ENCODE results near the gene DIAPH3.

DIAPH3 gene

DNA sequence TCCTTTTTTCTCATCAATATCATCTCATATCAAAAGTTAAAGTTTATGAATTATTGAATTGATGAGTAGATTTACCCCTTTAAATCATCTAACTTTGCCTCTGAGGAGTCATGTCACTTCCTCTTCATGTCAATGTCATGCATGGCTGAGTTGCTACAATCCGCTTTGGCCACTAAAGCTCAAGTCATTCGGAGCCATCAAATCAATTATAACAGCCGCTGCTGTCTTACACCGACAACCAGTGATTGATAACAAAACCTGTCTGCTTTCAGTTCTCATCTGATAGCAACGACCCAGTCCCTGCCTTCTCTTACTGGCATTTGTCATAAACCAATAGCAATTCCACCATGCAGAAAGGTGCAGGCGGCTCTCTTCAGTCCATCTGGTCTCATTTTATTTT is 429.3 kb downstream of the DIAPH3 start:
- H3K4me2 ChIP-seq (ENCODE audit: low read length, poor library complexity, severe bottlenecking) = no peak overlapping the region
- no peak overlapping the region for H2AFZ ChIP-seq (ENCODE audit: low read depth, low read length)
- no peak overlapping the region for H3K27ac ChIP-seq (ENCODE audit: low read length, poor library complexity, severe bottlenecking)
- H3K14ac ChIP-seq (ENCODE audit: low read length in 2 of 2) = no peak overlapping the region
- H3K23ac ChIP-seq (ENCODE audit: low read length in 2 of 2) = no peak overlapping the region
- no peak overlapping the region for H2BK12ac ChIP-seq (ENCODE audit: low read length in 2 of 2)
- H2BK5ac ChIP-seq (ENCODE audit: low read depth, low read length, poor library complexity, severe bottlenecking) = no peak overlapping the region
- 67% methylated on average over 5 of the region's 6 CpGs for WGBS
- H3K18ac ChIP-seq (ENCODE audit: low read depth in 1 of 2, low read length in 2 of 2) = no peak overlapping the region
- H3K9ac ChIP-seq (ENCODE audit: low read length) = no peak overlapping the region
- H3K36me3 ChIP-seq (ENCODE audit: control insufficient read depth in 1 of 2, insufficient read depth in 2 of 2, low read depth in 1 of 2, low read length in 2 of 2) = no peaks in the 10 kb centered on the region
- peaks cover 12% of the 10 kb centered on the region for H3K79me1 ChIP-seq (replicated peaks; ENCODE audit: low read length, poor library complexity, severe bottlenecking)
- no peak overlapping the region for H3K4ac ChIP-seq (ENCODE audit: low read depth in 1 of 2, low read length in 2 of 2)
- H2BK15ac ChIP-seq (ENCODE audit: low read depth, poor library complexity, severe bottlenecking) = no peak overlapping the region
- H4K8ac ChIP-seq (ENCODE audit: low read length) = no peak overlapping the region
- H3K27me3 ChIP-seq (ENCODE audit: control insufficient read depth in 1 of 2, insufficient read depth in 1 of 2, low read length in 2 of 2) = no peaks in the 10 kb centered on the region
- H3K9me3 ChIP-seq (ENCODE audit: control insufficient read depth, low read length) = no peaks in the 10 kb centered on the region
- H2AK5ac ChIP-seq (ENCODE audit: low read length, severe bottlenecking) = no peak overlapping the region
- H4K91ac ChIP-seq (ENCODE audit: low read length) = no peak overlapping the region
- H2BK120ac ChIP-seq (ENCODE audit: low read depth, low read length) = no peak overlapping the region
- H3K4me3 ChIP-seq (ENCODE audit: insufficient read depth in 1 of 2, low read depth in 1 of 2, low read length in 2 of 2) = no peak overlapping the region
- no peaks in the 10 kb centered on the region for H3K4me1 ChIP-seq (ENCODE audit: control insufficient read depth, insufficient read depth, low read depth, low read length)
- no peak for DNase-seq

DNA sequence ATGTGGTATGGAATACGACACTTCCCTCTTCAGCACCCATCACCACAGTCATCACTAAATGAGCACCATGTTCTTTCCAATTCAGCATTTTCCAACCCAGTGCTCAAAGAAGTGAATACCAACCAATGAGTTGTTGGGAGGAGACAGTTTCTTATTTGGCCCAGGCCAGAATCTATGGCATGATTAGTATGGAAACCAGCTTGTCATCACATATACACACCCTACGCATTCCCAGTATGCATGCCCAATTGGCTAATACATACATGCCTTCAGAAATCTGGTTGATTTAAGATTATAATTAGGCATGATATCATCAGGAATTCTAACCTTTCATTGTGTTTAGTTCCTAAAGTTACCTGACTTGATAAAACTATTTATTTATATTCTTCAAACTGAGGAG is 430.0 kb downstream of the DIAPH3 start:
- Histone ChIP-seq H3K9me3 (ENCODE audit: control insufficient read depth, low read length) (no peaks in the 10 kb centered on the region), H3K14ac (ENCODE audit: low read length in 2 of 2) (no peak overlapping the region), H2AK5ac (ENCODE audit: low read length, severe bottlenecking) (no peak overlapping the region), H3K36me3 (ENCODE audit: control insufficient read depth in 1 of 2, insufficient read depth in 2 of 2, low read depth in 1 of 2, low read length in 2 of 2) (no peaks in the 10 kb centered on the region), H3K23ac (ENCODE audit: low read length in 2 of 2) (no peak overlapping the region), H2AFZ (ENCODE audit: low read depth, low read length) (no peak overlapping the region), H3K9ac (ENCODE audit: low read length) (no peak overlapping the region), H4K8ac (ENCODE audit: low read length) (no peak overlapping the region), H3K79me1 (replicated peaks; ENCODE audit: low read length, poor library complexity, severe bottlenecking) (peaks cover 15% of the 10 kb centered on the region), H2BK5ac (ENCODE audit: low read depth, low read length, poor library complexity, severe bottlenecking) (no peak overlapping the region), H3K27me3 (ENCODE audit: control insufficient read depth in 1 of 2, insufficient read depth in 1 of 2, low read length in 2 of 2) (no peaks in the 10 kb centered on the region), H2BK12ac (ENCODE audit: low read length in 2 of 2) (no peak overlapping the region), H2BK120ac (ENCODE audit: low read depth, low read length) (no peak overlapping the region), H3K18ac (ENCODE audit: low read depth in 1 of 2, low read length in 2 of 2) (no peak overlapping the region), H3K4me2 (ENCODE audit: low read length, poor library complexity, severe bottlenecking) (no peak overlapping the region), H4K91ac (ENCODE audit: low read length) (no peak overlapping the region), H3K27ac (ENCODE audit: low read length, poor library complexity, severe bottlenecking) (no peak overlapping the region), H3K4ac (ENCODE audit: low read depth in 1 of 2, low read length in 2 of 2) (no peak overlapping the region), H2BK15ac (ENCODE audit: low read depth, poor library complexity, severe bottlenecking) (no peak overlapping the region), H3K4me3 (ENCODE audit: insufficient read depth in 1 of 2, low read depth in 1 of 2, low read length in 2 of 2) (no peak overlapping the region), H3K4me1 (ENCODE audit: control insufficient read depth, insufficient read depth, low read depth, low read length) (no peaks in the 10 kb centered on the region)
- WGBS = 100% methylated on average over 1 of the region's 2 CpGs
- no peak for DNase-seq

DNA sequence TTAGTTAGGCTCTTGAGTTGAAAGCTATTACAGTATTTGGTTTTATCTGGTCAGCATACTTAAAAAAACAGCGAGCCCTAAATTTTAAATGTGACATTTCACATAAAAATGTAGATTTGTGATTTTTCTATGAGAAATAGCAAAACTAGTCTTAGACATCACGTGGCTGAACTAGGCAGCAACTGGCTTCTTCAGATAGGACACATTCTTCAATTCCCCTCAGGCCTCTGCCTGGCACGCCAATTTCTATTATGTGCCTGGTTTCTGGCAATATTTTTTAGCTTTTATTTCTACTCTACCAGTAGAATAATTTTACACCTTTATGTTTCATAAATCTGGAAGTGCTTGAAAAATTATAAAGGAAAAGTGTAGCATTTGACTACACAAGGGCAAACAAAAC is 433.7 kb downstream of the DIAPH3 start:
- Histone ChIP-seq H2BK12ac (ENCODE audit: low read length in 2 of 2) (no peak overlapping the region), H2AFZ (ENCODE audit: low read depth, low read length) (no peak overlapping the region), H3K4me1 (ENCODE audit: control insufficient read depth, insufficient read depth, low read depth, low read length) (no peaks in the 10 kb centered on the region), H2BK15ac (ENCODE audit: low read depth, poor library complexity, severe bottlenecking) (no peak overlapping the region), H3K18ac (ENCODE audit: low read depth in 1 of 2, low read length in 2 of 2) (no peak overlapping the region), H4K8ac (ENCODE audit: low read length) (no peak overlapping the region), H3K4me2 (ENCODE audit: low read length, poor library complexity, severe bottlenecking) (no peak overlapping the region), H2BK120ac (ENCODE audit: low read depth, low read length) (no peak overlapping the region), H3K4me3 (ENCODE audit: insufficient read depth in 1 of 2, low read depth in 1 of 2, low read length in 2 of 2) (no peak overlapping the region), H3K36me3 (ENCODE audit: control insufficient read depth in 1 of 2, insufficient read depth in 2 of 2, low read depth in 1 of 2, low read length in 2 of 2) (no peaks in the 10 kb centered on the region), H3K4ac (ENCODE audit: low read depth in 1 of 2, low read length in 2 of 2) (no peak overlapping the region), H2AK5ac (ENCODE audit: low read length, severe bottlenecking) (no peak overlapping the region), H3K79me1 (replicated peaks; ENCODE audit: low read length, poor library complexity, severe bottlenecking) (peaks cover 13% of the 10 kb centered on the region), H3K14ac (ENCODE audit: low read length in 2 of 2) (no peak overlapping the region), H3K9ac (ENCODE audit: low read length) (no peak overlapping the region), H3K27me3 (ENCODE audit: control insufficient read depth in 1 of 2, insufficient read depth in 1 of 2, low read length in 2 of 2) (no peaks in the 10 kb centered on the region), H3K23ac (ENCODE audit: low read length in 2 of 2) (no peak overlapping the region), H4K91ac (ENCODE audit: low read length) (no peak overlapping the region), H3K9me3 (ENCODE audit: control insufficient read depth, low read length) (no peaks in the 10 kb centered on the region), H3K27ac (ENCODE audit: low read length, poor library complexity, severe bottlenecking) (no peak overlapping the region), H2BK5ac (ENCODE audit: low read depth, low read length, poor library complexity, severe bottlenecking) (no peak overlapping the region)
- WGBS = no CpG with 5 or more reads among the region's 3 CpGs
- no peak for DNase-seq

DNA sequence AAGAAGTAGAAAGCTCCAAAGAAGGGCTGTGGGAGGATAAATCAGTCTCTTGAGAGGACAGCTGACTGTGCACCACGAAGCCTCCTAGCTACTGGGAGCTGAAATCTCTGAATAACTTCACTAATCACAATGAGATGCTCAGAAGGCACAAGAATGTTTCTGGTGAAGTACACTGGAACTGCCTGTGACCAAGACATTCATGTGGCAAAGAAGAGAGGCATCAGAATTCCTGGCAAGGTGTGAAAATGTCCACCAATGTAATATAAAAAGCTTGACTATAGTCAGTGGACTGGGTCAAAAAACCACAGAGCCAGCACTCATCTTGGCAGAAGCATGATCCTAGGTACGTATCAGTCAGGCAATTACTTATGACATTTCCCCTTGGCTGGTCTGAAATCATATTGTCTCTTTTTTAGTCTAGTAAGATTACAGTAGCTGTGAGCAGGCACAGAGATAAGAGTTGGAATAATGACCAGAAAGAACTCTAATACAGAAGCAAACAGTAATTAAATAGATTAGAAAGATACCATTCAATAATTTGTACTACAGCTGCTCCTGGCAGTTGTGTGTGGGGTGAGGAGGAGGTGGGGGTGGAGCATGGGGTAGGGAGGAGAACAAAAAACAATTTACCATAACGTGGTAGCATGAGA is 434.7 kb downstream of the DIAPH3 start:
- no peaks in the 10 kb centered on the region for H3K9me3 ChIP-seq (ENCODE audit: control insufficient read depth, low read length)
- H2AK5ac ChIP-seq (ENCODE audit: low read length, severe bottlenecking) = no peak overlapping the region
- H2BK12ac ChIP-seq (ENCODE audit: low read length in 2 of 2) = no peak overlapping the region
- H3K9ac ChIP-seq (ENCODE audit: low read length) = no peak overlapping the region
- no peak overlapping the region for H2BK120ac ChIP-seq (ENCODE audit: low read depth, low read length)
- no peak overlapping the region for H4K91ac ChIP-seq (ENCODE audit: low read length)
- no peak overlapping the region for H4K8ac ChIP-seq (ENCODE audit: low read length)
- no peak overlapping the region for H3K4me3 ChIP-seq (ENCODE audit: insufficient read depth in 1 of 2, low read depth in 1 of 2, low read length in 2 of 2)
- H3K23ac ChIP-seq (ENCODE audit: low read length in 2 of 2) = no peak overlapping the region
- no peaks in the 10 kb centered on the region for H3K36me3 ChIP-seq (ENCODE audit: control insufficient read depth in 1 of 2, insufficient read depth in 2 of 2, low read depth in 1 of 2, low read length in 2 of 2)
- no peaks in the 10 kb centered on the region for H3K27me3 ChIP-seq (ENCODE audit: control insufficient read depth in 1 of 2, insufficient read depth in 1 of 2, low read length in 2 of 2)
- no peak for DNase-seq
- H3K14ac ChIP-seq (ENCODE audit: low read length in 2 of 2) = no peak overlapping the region
- H3K79me1 ChIP-seq (replicated peaks; ENCODE audit: low read length, poor library complexity, severe bottlenecking) = peaks cover 13% of the 10 kb centered on the region
- H2BK15ac ChIP-seq (ENCODE audit: low read depth, poor library complexity, severe bottlenecking) = no peak overlapping the region
- no peak overlapping the region for H3K27ac ChIP-seq (ENCODE audit: low read length, poor library complexity, severe bottlenecking)
- H2AFZ ChIP-seq (ENCODE audit: low read depth, low read length) = no peak overlapping the region
- no peak overlapping the region for H3K18ac ChIP-seq (ENCODE audit: low read depth in 1 of 2, low read length in 2 of 2)
- H3K4ac ChIP-seq (ENCODE audit: low read depth in 1 of 2, low read length in 2 of 2) = no peak overlapping the region
- no peaks in the 10 kb centered on the region for H3K4me1 ChIP-seq (ENCODE audit: control insufficient read depth, insufficient read depth, low read depth, low read length)
- WGBS = 94% methylated on average over 2 of the region's 3 CpGs
- no peak overlapping the region for H2BK5ac ChIP-seq (ENCODE audit: low read depth, low read length, poor library complexity, severe bottlenecking)
- H3K4me2 ChIP-seq (ENCODE audit: low read length, poor library complexity, severe bottlenecking) = no peak overlapping the region

Data from mesenchymal stem cell (in vitro differentiated cells and primary cell).